H1 (cell line): Measurements from ENCODE around the gene JMJD1C. TPM values are rescaled to one million over a fixed set of nuclear protein-coding genes. Genes with fewer than 3 reads are reported as not detected.

Experiments
- CTCF ChIA-PET: fragments of 300-600 bp; sonication (Branson Sonifier 250); formaldehyde crosslinking; loops from one replicate; lab custom pipeline; 2021; ENCODE audit not compliant: partially characterized antibody; lab: Charles Lee
- POLR2A ChIA-PET: fragments of 300-600 bp; sonication (Branson Sonifier 250); formaldehyde crosslinking; loops from one replicate; lab custom pipeline; 2021; ENCODE audit warnings: inconsistent platforms; ENCODE audit not compliant: partially characterized antibody; lab: Charles Lee
- DNase-seq, 2 experiments: peaks; one replicate each; pipeline versions ENCODE4 v3.0.0 to v3.0.0-alpha.2; 2010 to 2022; ENCODE audit warnings: low spot score in 2 of 2, low read depth in 1 of 2, mixed read lengths in 1 of 2
- FAIRE-seq: peaks from 2 replicates; lab custom pipeline; 2011; peaks lifted over from hg19 to GRCh38; lab: Jason Lieb, UNC
- H2AFZ ChIP-seq: 2 replicates; pipeline ENCODE4 v1.8.1; 2012; ENCODE audit warnings: low read length, inconsistent platforms
- H2AK5ac ChIP-seq: 2 replicates; pipeline ENCODE4 v1.6.1; 2013; ENCODE audit warnings: low read depth, low read length
- H2BK120ac ChIP-seq: replicated peaks from 2 replicates; pipeline ENCODE3; 2013; ENCODE audit warnings: low read depth, low read length, inconsistent platforms
- H2BK12ac ChIP-seq: 2 replicates; pipeline ENCODE4 v1.6.1; 2013; ENCODE audit warnings: low read depth, low read length
- H2BK15ac ChIP-seq: 2 replicates; pipeline ENCODE4 v1.6.1; 2013; ENCODE audit warnings: low read length
- H2BK20ac ChIP-seq: 2 replicates; pipeline ENCODE4 v1.6.1; 2013; ENCODE audit warnings: low read length
- H2BK5ac ChIP-seq: 2 replicates; pipeline ENCODE4 v1.6.1; 2013; ENCODE audit warnings: low read depth, low read length
- H3K14ac ChIP-seq: 2 replicates; pipeline ENCODE4 v1.6.1; 2013; ENCODE audit warnings: inconsistent platforms; ENCODE audit not compliant: insufficient read length
- H3K18ac ChIP-seq: 2 replicates; pipeline ENCODE4 v1.6.1; 2013; ENCODE audit warnings: low read length; ENCODE audit errors: extremely low read depth
- H3K23ac ChIP-seq: 2 replicates; pipeline ENCODE4 v1.6.1; 2013; ENCODE audit warnings: inconsistent platforms; ENCODE audit not compliant: insufficient read length
- H3K23me2 ChIP-seq: 2 replicates; pipeline ENCODE4 v1.6.1; 2013; ENCODE audit warnings: low read depth, low read length
- H3K27ac ChIP-seq: 2 replicates; pipeline ENCODE4 v1.6.1; 2011; ENCODE audit warnings: low read depth, low read length, inconsistent platforms
- H3K27me3 ChIP-seq, 4 experiments: replicated peaks in 1 of 4; 1 replicate in 1 of 4; 2 replicates in 3 of 4; pipeline versions ENCODE4 v1.6.1 to v1.8.1; 2011 to 2013; ENCODE audit warnings: low read length in 3 of 4, mild to moderate bottlenecking in 3 of 4, inconsistent platforms in 2 of 4, mixed read lengths in 2 of 4, moderate library complexity in 1 of 4; ENCODE audit not compliant: control insufficient read depth in 3 of 4, insufficient read depth in 3 of 4; ENCODE audit errors: extremely low read depth in 1 of 4
- H3K36me3 ChIP-seq, 4 experiments: 2 replicates each; pipeline versions ENCODE4 v1.6.1 to v1.8.1; 2011 to 2013; ENCODE audit warnings: mild to moderate bottlenecking in 4 of 4, low read length in 3 of 4, moderate library complexity in 2 of 4, control low read depth in 1 of 4, inconsistent platforms in 1 of 4; ENCODE audit not compliant: insufficient read depth in 4 of 4, control insufficient read depth in 2 of 4
- H3K4ac ChIP-seq: replicated peaks from 2 replicates; pipeline ENCODE3; 2013; ENCODE audit warnings: low read length, low read depth, mixed read lengths, inconsistent platforms; ENCODE audit not compliant: insufficient read length
- H3K4me1 ChIP-seq, 4 experiments: replicated peaks in 1 of 4; 1 replicate in 1 of 4; 2 replicates in 3 of 4; pipeline versions ENCODE4 v1.6.1 to v1.8.1; 2011 to 2013; ENCODE audit warnings: low read length in 3 of 4, inconsistent platforms in 2 of 4, mixed read lengths in 1 of 4; ENCODE audit not compliant: insufficient read depth in 4 of 4, control insufficient read depth in 3 of 4
- H3K4me2 ChIP-seq, 2 experiments: 2 replicates each; pipeline versions ENCODE4 v1.6.1 to v1.8.1; 2011 to 2013; ENCODE audit warnings: low read depth in 2 of 2, low read length in 2 of 2, control low read depth in 1 of 2, inconsistent platforms in 1 of 2, mild to moderate bottlenecking in 1 of 2; ENCODE audit not compliant: insufficient read depth in 1 of 2
- H3K4me3 ChIP-seq, 4 experiments: fragments of 200-600, 300-600 bp in 1 of 4; sonication (generic), shearing (Covaris generic), sonication (Bioruptor Twin) in 1 of 4; 2 replicates each; pipeline versions ENCODE4 v1.5.1 to v1.8.1; 2011 to 2016; ENCODE audit warnings: low read length in 4 of 4, low read depth in 3 of 4, control low read depth in 2 of 4, inconsistent platforms in 2 of 4, mild to moderate bottlenecking in 2 of 4, mixed read lengths in 1 of 4, moderate library complexity in 1 of 4; ENCODE audit not compliant: insufficient read depth in 2 of 4; ENCODE audit errors: extremely low read depth in 1 of 4
- H3K56ac ChIP-seq: replicated peaks from 2 replicates; pipeline ENCODE3; 2013; ENCODE audit warnings: low read depth, mild to moderate bottlenecking, mixed read lengths, low read length, inconsistent platforms; ENCODE audit not compliant: insufficient read length
- H3K79me1 ChIP-seq: 2 replicates; pipeline ENCODE4 v1.6.1; 2013; ENCODE audit warnings: low read depth, low read length, control low read depth
- H3K79me2 ChIP-seq, 2 experiments: 2 replicates each; pipeline versions ENCODE4 v1.6.1 to v1.8.1; 2012 to 2013; ENCODE audit warnings: low read length in 2 of 2, mild to moderate bottlenecking in 2 of 2, inconsistent platforms in 1 of 2; ENCODE audit not compliant: insufficient read depth in 2 of 2, control insufficient read depth in 1 of 2
- H3K9ac ChIP-seq, 4 experiments: replicated peaks in 1 of 4; 1 replicate in 1 of 4; 2 replicates in 3 of 4; pipeline versions ENCODE4 v1.6.1 to v1.8.1; 2011 to 2013; ENCODE audit warnings: low read depth in 3 of 4, low read length in 3 of 4, control low read depth in 2 of 4, mild to moderate bottlenecking in 2 of 4, moderate library complexity in 2 of 4, inconsistent platforms in 1 of 4; ENCODE audit errors: extremely low read depth in 1 of 4
- H3K9me3 ChIP-seq, 2 experiments: 2 replicates each; pipeline versions ENCODE4 v1.6.1 to v1.8.1; 2012 to 2013; ENCODE audit warnings: mild to moderate bottlenecking in 2 of 2, moderate library complexity in 2 of 2, control low read depth in 1 of 2, inconsistent platforms in 1 of 2, low read depth in 1 of 2, low read length in 1 of 2, mixed read lengths in 1 of 2; ENCODE audit not compliant: insufficient read depth in 2 of 2
- H4K20me1 ChIP-seq, 2 experiments: replicated peaks in 1 of 2; 2 replicates each; pipeline versions ENCODE3 to v1.8.1; 2011 to 2013; ENCODE audit warnings: inconsistent platforms in 2 of 2, low read length in 2 of 2, mild to moderate bottlenecking in 1 of 2; ENCODE audit not compliant: insufficient read depth in 2 of 2, control insufficient read depth in 1 of 2
- H4K5ac ChIP-seq: 2 replicates; pipeline ENCODE4 v1.6.1; 2013; ENCODE audit warnings: low read length, low read depth, mixed read lengths, inconsistent platforms; ENCODE audit not compliant: insufficient read length
- H4K8ac ChIP-seq: 2 replicates; pipeline ENCODE4 v1.8.0; 2013; ENCODE audit warnings: mild to moderate bottlenecking, moderate library complexity, low read length, inconsistent platforms; ENCODE audit not compliant: insufficient read depth; ENCODE audit errors: extremely low read depth
- H4K91ac ChIP-seq: replicated peaks from 2 replicates; pipeline ENCODE3; 2013; ENCODE audit warnings: low read length, mixed read lengths, inconsistent platforms; ENCODE audit not compliant: insufficient read length
- HDAC6 ChIP-seq: IDR thresholded peaks from one replicate; pipeline ENCODE4 v1.7.1; 2012; ENCODE audit warnings: low read depth, mild to moderate bottlenecking, inconsistent platforms, low read length, moderate library complexity
- KDM1A ChIP-seq: fragments of 200-600, 300-600 bp; sonication (generic); IDR thresholded peaks from 2 replicates; pipeline ENCODE4 v1.7.1; 2016; ENCODE audit warnings: mild to moderate bottlenecking, low read length, borderline replicate concordance
- POLR2AphosphoS5 ChIP-seq: IDR thresholded peaks from 2 replicates; pipeline ENCODE4 v1.6.1; 2011; ENCODE audit warnings: low read depth, low read length
- SRF ChIP-seq: IDR thresholded peaks from 2 replicates; pipeline ENCODE4 v1.6.1; 2011; ENCODE audit warnings: mild to moderate bottlenecking, low read depth, low read length, moderate library complexity
- TAF1 ChIP-seq: IDR thresholded peaks from 2 replicates; pipeline ENCODE4 v1.6.1; 2011; ENCODE audit warnings: mild to moderate bottlenecking, low read depth, low read length
- TBP ChIP-seq: IDR thresholded peaks from 2 replicates; pipeline ENCODE4 v1.6.1; 2011; ENCODE audit warnings: low read depth, low read length, improper control_type of control experiment
- YY1 ChIP-seq: IDR thresholded peaks from 2 replicates; pipeline ENCODE4 v1.6.1; 2011; ENCODE audit warnings: low read depth, mild to moderate bottlenecking, low read length
- WGBS, 2 experiments: shearing (Covaris generic) in 1 of 2; methylation state at CpG; one replicate each; pipeline versions ENCODE4 v1.1.6 to v1.1.7; 2013 to 2015; ENCODE audit warnings: low lambda C conversion rate in 2 of 2, mixed read lengths in 2 of 2, inconsistent platforms in 1 of 2, low coverage in 1 of 2, missing lambda C conversion rate in 1 of 2; ENCODE audit not compliant: insufficient replicate concordance in 2 of 2, insufficient coverage in 1 of 2, insufficient read length in 1 of 2; ENCODE audit errors: extremely low coverage in 1 of 2, missing lambda C conversion rate in 1 of 2; 5-methylcytosine and 5-hydroxymethylcytosine counted together
- long read RNA-seq, 2 experiments: library from RNA in 1 of 2; library from capped mRNA in 1 of 2; stranded (forward); transcript quantifications; one replicate each; pipeline ENCODE4 v2.0.0, GENCODE V29; 2021; ENCODE audit warnings: inconsistent platforms in 1 of 2
- polyA minus RNA-seq, 3 experiments: library from RNA; depleted of rRNA, polyadenylated mRNA; stranded (reverse); fragments of >200 nt; gene quantifications; 1 replicate in 2 of 3; 2 replicates in 1 of 3; pipeline ENCODE4 v1.2.3, GENCODE V29; 2011
- polyA plus RNA-seq, 7 experiments: library from polyadenylated mRNA; depleted of rRNA in 3 of 7; stranded (reverse) in 5 of 7; unstranded in 2 of 7; fragments of >200 nt in 5 of 7; fragments of 200-250 nt in 2 of 7; gene quantifications; 1 replicate in 5 of 7; 2 replicates in 1 of 7; 4 replicates in 1 of 7; pipeline versions ENCODE4 v1.2.1 to v1.2.3, GENCODE V29; 2011 to 2013; ENCODE audit warnings: missing spikeins in 2 of 7, mixed read lengths in 2 of 7
- total RNA-seq: library from RNA; stranded (reverse); fragmentation: NEBNext Ultra II Directional; extraction: Animal tissue kit (Norgen Biotek cat#: 25700); gene quantifications from 2 replicates; pipeline ENCODE4 v1.2.1, GENCODE V29; 2021

The JMJD1C gene
- total RNA-seq: 208 and 210 TPM in 2 replicates
- polyA plus RNA-seq (2011; rRNA removed): 39.2 and 54.5 TPM in 2 replicates
- polyA plus RNA-seq (2011; cell fraction: cytosol; rRNA removed): 70.2 TPM
- polyA plus RNA-seq (2011; cell fraction: nucleus; rRNA removed): 85.1 TPM
- 40.3 to 94.5 TPM (median 62.6 TPM) in 4 replicates for polyA plus RNA-seq (2012, experiment 1 of 2)
- 8.6 TPM for polyA plus RNA-seq (2012, experiment 2 of 2)
- 141 TPM for polyA plus RNA-seq (2013, experiment 1 of 2)
- polyA plus RNA-seq (2013, experiment 2 of 2): 130 TPM
- 505 and 669 TPM in 2 replicates for polyA minus RNA-seq (2011; rRNA and poly(A)+ RNA removed)
- polyA minus RNA-seq (2011; cell fraction: cytosol; rRNA and poly(A)+ RNA removed): 116 TPM
- 616 TPM for polyA minus RNA-seq (2011; cell fraction: nucleus; rRNA and poly(A)+ RNA removed)
- long read RNA-seq, experiment 1, transcript JMJD1C-204 (3 exons, 1,305 nt): major isoform, 6 of 85 reads
- long read RNA-seq, experiment 1, partial matches to known transcripts: 50 of 85 reads
- long read RNA-seq, experiment 1, other reads (novel, unspliced or antisense): 29 of 85 reads
- long read RNA-seq, experiment 2, partial matches to known transcripts: 9 of 22 reads
- long read RNA-seq, experiment 2, other reads (novel, unspliced or antisense): 13 of 22 reads

GRCh38 chr10:63465293-63466143, at the start of gene JMJD1C:
TSS of gene JMJD1C (minus strand) at chr10:63465977. CDS start at chr10:63465662, 315 bp downstream.
- peaks cover 3% of the 10 kb centered on the region; the same call in 1 of the 2 replicates for H3K79me1 ChIP-seq
- H2BK15ac ChIP-seq: 0 out of 2 replicates have a peak within 1 kb of the TSS, but pooled peaks have one; percentile 61
- peaks cover 8% of the 10 kb centered on the region for H3K23me2 ChIP-seq
- peak within 1 kb of the TSS; percentile 48; the same call in 1 of the 2 replicates for H2AFZ ChIP-seq
- H3K79me2 ChIP-seq: peaks cover 6 to 69% of the 10 kb centered on the region in 2 experiments; a peak in 3 of 4 replicates
- peak within 1 kb of the TSS; percentile 87 to 98 for H3K4me2 ChIP-seq
- H3K18ac ChIP-seq: peak within 1 kb of the TSS; percentile 96
- ChIA-PET CTCF (interaction anchor here (0.8 to 2.8 kb wide), 4 partner anchors 11 to 165 kb away, joined by 3 to 9 read pairs (median 4); partner anchors contain the start of gene REEP3), POLR2A (interaction anchor here (0.8 to 2.7 kb wide), 13 partner anchors 10 to 198 kb away, joined by 3 to 13 read pairs (median 4); partner anchors contain the start of gene REEP3)
- no peaks in the 10 kb centered on the region for H3K36me3 ChIP-seq
- H2BK12ac ChIP-seq: peak within 1 kb of the TSS; percentile 81
- H2BK5ac ChIP-seq: peak within 1 kb of the TSS; percentile 97; the same call in 1 of the 2 replicates
- H3K27me3 ChIP-seq: no peaks in the 10 kb centered on the region
- H4K20me1 ChIP-seq: peaks cover 2% of the 10 kb centered on the region in 2 experiments
- WGBS, 2 experiments: 2% methylated on average over 66 of the region's 99 CpGs; no CpG with 5 or more reads in 1 of the 2 experiments
- H2BK20ac ChIP-seq: no peak within 1 kb of the TSS
- peak within 1 kb of the TSS; percentile 76; the same call in 1 of the 2 replicates for H3K27ac ChIP-seq
- H3K4me1 ChIP-seq: peaks cover 0 to 4% (median 0%) of the 10 kb centered on the region in 4 experiments; a peak in 2 of 7 replicates
- H3K14ac ChIP-seq: no peak within 1 kb of the TSS
- H3K9ac ChIP-seq: peak within 1 kb of the TSS; percentile 83 to 92 (median 88)
- H2BK120ac ChIP-seq: peak within 1 kb of the TSS; percentile 43
- no peaks in the 10 kb centered on the region for H3K9me3 ChIP-seq
- H4K91ac ChIP-seq: peak within 1 kb of the TSS; percentile 96
- peak within 1 kb of the TSS; percentile 93 for H4K5ac ChIP-seq
- H3K23ac ChIP-seq: no peak within 1 kb of the TSS
- FAIRE-seq: no peak
- H3K56ac ChIP-seq: peak within 1 kb of the TSS; percentile 86
- H3K4me3 ChIP-seq: peak within 1 kb of the TSS; percentile 67 to 88 (median 85)
- H2AK5ac ChIP-seq: no peak within 1 kb of the TSS
- peak within 1 kb of the TSS; percentile 78 for H3K4ac ChIP-seq
- peak; percentile 63 to 91 for DNase-seq
- H4K8ac ChIP-seq: peak within 1 kb of the TSS; percentile 94; the same call in 1 of the 2 replicates
- TF ChIP-seq POLR2AphosphoS5 (peak; percentile 79), TBP (peak; percentile 81; the same call in 1 of the 2 replicates), HDAC6 (no peak), KDM1A (no peak), SRF (no peak), TAF1 (peak; percentile 95), YY1 (no peak)
